Endodermal cell (in vitro differentiated cells): Measurements from ENCODE around the gene WDR7. TPM values are rescaled to one million over a fixed set of nuclear protein-coding genes. Genes with fewer than 3 reads are reported as not detected.

Experiments used
- DNase-seq: peaks from one replicate; pipeline ENCODE4 v3.0.0-alpha.2; 2017
- H3K27ac ChIP-seq: 2 replicates; pipeline ENCODE4 v1.5.1; 2013; ENCODE audit warnings: mild to moderate bottlenecking, low read depth, low read length, moderate library complexity
- H3K27me3 ChIP-seq: 2 replicates; pipeline ENCODE4 v1.6.1; 2013; ENCODE audit warnings: mild to moderate bottlenecking, low read length, moderate library complexity; ENCODE audit not compliant: insufficient read depth, control insufficient read depth, poor library complexity, severe bottlenecking
- H3K36me3 ChIP-seq: 2 replicates; pipeline ENCODE4 v1.7.0; 2013; ENCODE audit warnings: mild to moderate bottlenecking, low read length, moderate library complexity; ENCODE audit not compliant: control insufficient read depth, insufficient read depth
- H3K4me1 ChIP-seq: one replicate; pipeline ENCODE4 v1.7.0; 2013; ENCODE audit warnings: low read length; ENCODE audit not compliant: control insufficient read depth, insufficient read depth
- H3K4me3 ChIP-seq: 2 replicates; pipeline ENCODE4 v1.5.1; 2013; ENCODE audit warnings: mild to moderate bottlenecking, low read length, moderate library complexity
- H3K9ac ChIP-seq: 2 replicates; pipeline ENCODE4 v1.6.1; 2013; ENCODE audit warnings: mild to moderate bottlenecking, low read length, moderate library complexity; ENCODE audit not compliant: poor library complexity, severe bottlenecking; ENCODE audit errors: extremely low read depth
- H3K9me3 ChIP-seq: 2 replicates; pipeline ENCODE4 v1.6.1; 2013; ENCODE audit warnings: mild to moderate bottlenecking, low read length, moderate library complexity; ENCODE audit not compliant: control insufficient read depth
- H3K27ac Mint-ChIP-seq: 2 replicates; pipeline ENCODE4 v1.8.0; 2020; ENCODE audit warnings: mixed read lengths
- H3K27me3 Mint-ChIP-seq: 2 replicates; pipeline ENCODE4 v1.8.0; 2021; ENCODE audit warnings: mild to moderate bottlenecking, mixed read lengths; ENCODE audit not compliant: insufficient read depth
- H3K36me3 Mint-ChIP-seq: 2 replicates; pipeline ENCODE4 v1.8.0; 2020; ENCODE audit warnings: low read depth, mixed read lengths
- H3K4me1 Mint-ChIP-seq: 2 replicates; pipeline ENCODE4 v1.8.0; 2020; ENCODE audit warnings: mixed read lengths
- H3K4me3 Mint-ChIP-seq: 2 replicates; pipeline ENCODE4 v1.8.0; 2020; ENCODE audit warnings: mild to moderate bottlenecking, moderate library complexity, mixed read lengths
- H3K9me3 Mint-ChIP-seq: 2 replicates; pipeline ENCODE4 v1.8.0; 2020; ENCODE audit warnings: mild to moderate bottlenecking, mixed read lengths
- CTCF ChIP-seq: fragments of 200-600 bp; sonication (generic); conservative IDR thresholded peaks from 2 replicates; pipeline ENCODE4 v1.5.0; 2021; ENCODE audit warnings: antibody characterized with exemption, mild to moderate bottlenecking
- WGBS, 2 experiments: methylation state at CpG; one replicate each; pipeline versions ENCODE4 v1.1.5 to v1.1.7; 2013; ENCODE audit warnings: missing lambda C conversion rate in 2 of 2, mixed read lengths in 1 of 2; ENCODE audit not compliant: insufficient coverage in 1 of 2, insufficient read length in 1 of 2; 5-methylcytosine and 5-hydroxymethylcytosine counted together
- total RNA-seq, 2 donors: library from RNA; stranded (reverse); fragmentation: NEBNext Ultra II Directional in 1 of 2; extraction: Animal tissue kit (Norgen Biotek cat#: 25700) in 1 of 2; gene quantifications; 2 replicates in 1 of 2; 3 replicates in 1 of 2; pipeline ENCODE4 v1.2.1, GENCODE V29; 2021

The WDR7 gene
- total RNA-seq, 2 donors from 2014 or later: 17.1 to 22.5 TPM

GRCh38 chr18:56869189-56869777, 218.1 kb downstream of the WDR7 start:
- no peak overlapping the region for H3K4me3 Mint-ChIP-seq
- no peaks in the 10 kb centered on the region for H3K27me3 ChIP-seq
- WGBS, 2 experiments: 83% methylated on average over 2 of the region's 2 CpGs; no CpG with 5 or more reads in 1 of the 2 experiments
- no peak overlapping the region for H3K27ac Mint-ChIP-seq
- H3K36me3 ChIP-seq: no peaks in the 10 kb centered on the region
- TF ChIP-seq CTCF: peak; percentile 77
- DNase-seq: peak; percentile 47
- H3K36me3 Mint-ChIP-seq: no peaks in the 10 kb centered on the region
- no peak overlapping the region for H3K4me3 ChIP-seq
- no peaks in the 10 kb centered on the region for H3K9me3 ChIP-seq
- H3K9ac ChIP-seq: no peak overlapping the region
- H3K4me1 ChIP-seq: peaks cover 3% of the 10 kb centered on the region
- peaks cover 21% of the 10 kb centered on the region for H3K4me1 Mint-ChIP-seq
- H3K27ac ChIP-seq: no peak overlapping the region
- no peaks in the 10 kb centered on the region for H3K9me3 Mint-ChIP-seq
- no peaks in the 10 kb centered on the region for H3K27me3 Mint-ChIP-seq

GRCh38 chr18:56870982-56871381, 219.8 kb downstream of the WDR7 start:
- Mint-ChIP-seq H3K4me1 (peaks cover 21% of the 10 kb centered on the region), H3K36me3 (no peaks in the 10 kb centered on the region), H3K27me3 (no peaks in the 10 kb centered on the region), H3K27ac (no peak overlapping the region), H3K9me3 (no peaks in the 10 kb centered on the region), H3K4me3 (no peak overlapping the region)
- no peak for DNase-seq
- no peak for TF ChIP-seq CTCF
- WGBS, 2 experiments: 100% methylated on average over 1 to 2 of the region's 2 CpGs
- Histone ChIP-seq H3K36me3 (no peaks in the 10 kb centered on the region), H3K4me1 (peaks cover 3% of the 10 kb centered on the region), H3K9me3 (no peaks in the 10 kb centered on the region), H3K27ac (no peak overlapping the region), H3K27me3 (no peaks in the 10 kb centered on the region), H3K9ac (no peak overlapping the region), H3K4me3 (no peak overlapping the region)

- H3K27ac ChIP-seq: no peak overlapping the region
- no peaks in the 10 kb centered on the region for H3K9me3 Mint-ChIP-seq
- DNase-seq: no peak
- no peaks in the 10 kb centered on the region for H3K36me3 Mint-ChIP-seq
- peaks cover 3% of the 10 kb centered on the region for H3K4me1 ChIP-seq
- H3K27ac Mint-ChIP-seq: no peak overlapping the region
- no peak overlapping the region for H3K4me3 ChIP-seq
- H3K9ac ChIP-seq: no peak overlapping the region
- no peaks in the 10 kb centered on the region for H3K27me3 Mint-ChIP-seq
- no peaks in the 10 kb centered on the region for H3K27me3 ChIP-seq
- 93% methylated on average over 1 of the region's 1 CpG; no CpG with 5 or more reads in 1 of the 2 experiments for WGBS, 2 experiments
- no peak for TF ChIP-seq CTCF
- H3K36me3 ChIP-seq: no peaks in the 10 kb centered on the region
- no peak overlapping the region for H3K4me3 Mint-ChIP-seq
- H3K9me3 ChIP-seq: no peaks in the 10 kb centered on the region
- H3K4me1 Mint-ChIP-seq: peaks cover 21% of the 10 kb centered on the region
These were observed 221.0 kb downstream of the WDR7 start for GRCh38 chr18:56872140-56872539.
